Posterior vena cava (tissue), 2 donors: Measurements from ENCODE around the gene DAND5. TPM values are rescaled to one million over a fixed set of nuclear protein-coding genes. Genes with fewer than 3 reads are reported as not detected.

Experiments used
- DNase-seq: peaks from one replicate; pipeline ENCODE4 v3.0.0-alpha.2; 2020; ENCODE audit warnings: low spot score
- intact Hi-C, 2 donors: fragments of 100-400 bp; cut with DNase I; formaldehyde crosslinking; loops; one replicate each; pipeline versions ENCODE4 v1.14.1 to v1.14.2; 2022 to 2023
- total RNA-seq, 2 donors: library from RNA; stranded (reverse); fragmentation: NEBNext Ultra II Directional; extraction: Animal tissue kit (Norgen Biotek cat#: 25700); gene quantifications; one replicate each; pipeline ENCODE4 v1.2.1, GENCODE V29; 2021
- donor health status: DM: yes; HTN: yes; CAD: no.
- donor health status: DM: yes; HTN: yes; CAD: no.

Gene DAND5
- total RNA-seq, 2 donors from 2014 or later = not detected

DNA sequence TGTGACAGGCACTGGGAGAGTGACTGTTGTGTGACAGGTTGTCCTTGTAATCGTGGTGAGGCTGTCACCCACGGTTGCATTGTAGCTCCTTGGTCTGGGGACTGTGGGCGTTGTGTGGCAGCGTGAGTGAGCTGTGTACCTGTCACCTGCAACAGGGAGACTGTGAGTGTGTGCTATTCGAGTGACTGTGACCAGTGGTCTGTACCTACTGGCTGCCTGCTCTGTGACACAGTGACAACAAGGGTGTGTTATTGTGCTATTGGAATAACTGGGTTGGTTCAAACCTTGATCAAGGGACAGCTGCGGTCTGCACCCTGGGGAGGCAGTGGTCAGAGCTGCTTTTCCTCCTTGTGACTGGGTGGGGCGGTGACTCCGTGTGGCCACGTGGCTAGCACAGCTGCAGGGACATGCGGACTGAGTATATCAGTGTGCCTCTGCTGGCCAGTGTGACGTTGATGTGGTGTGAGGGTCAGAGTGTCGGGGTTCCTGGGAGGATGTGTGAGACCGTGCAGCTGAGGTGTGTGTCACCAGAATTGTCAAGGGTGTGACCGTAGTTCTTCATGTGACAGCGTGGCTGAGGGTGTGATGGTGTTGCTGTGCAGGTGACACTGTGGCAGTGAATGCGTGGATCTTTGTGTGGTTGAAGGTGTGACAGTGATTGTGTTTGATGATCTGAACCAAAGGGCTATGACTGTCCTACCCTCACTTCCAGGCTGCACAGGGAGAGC is 15.8 kb downstream of the DAND5 start:
- intact Hi-C loops = loop anchor here in 1 of 2 donors (2.0 kb wide), 1 partner anchor 110 kb away; no protein-coding TSS in a partner anchor
- DNase-seq = peak; percentile 89

DNA sequence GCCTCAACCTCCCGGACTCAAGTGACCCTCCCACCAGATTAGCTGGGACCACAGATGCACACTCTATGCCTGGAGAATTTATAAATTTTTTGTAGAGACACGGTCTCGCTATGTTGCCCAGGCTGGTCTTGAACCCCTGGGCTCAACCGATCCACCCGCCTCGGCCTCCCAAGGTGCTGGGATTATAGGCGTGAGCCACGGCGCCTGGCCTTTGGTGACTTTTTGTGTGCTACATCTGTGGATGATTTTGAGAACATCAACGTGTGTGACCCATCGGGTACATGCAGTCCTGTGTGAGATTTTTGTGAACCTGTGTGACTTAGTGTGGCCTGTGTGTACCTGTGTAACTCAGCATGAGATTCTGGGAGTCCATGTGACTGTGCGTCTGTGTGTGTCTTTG is 17.4 kb downstream of the DAND5 start:
- intact Hi-C loops = no loop called here
- no peak for DNase-seq

DNA sequence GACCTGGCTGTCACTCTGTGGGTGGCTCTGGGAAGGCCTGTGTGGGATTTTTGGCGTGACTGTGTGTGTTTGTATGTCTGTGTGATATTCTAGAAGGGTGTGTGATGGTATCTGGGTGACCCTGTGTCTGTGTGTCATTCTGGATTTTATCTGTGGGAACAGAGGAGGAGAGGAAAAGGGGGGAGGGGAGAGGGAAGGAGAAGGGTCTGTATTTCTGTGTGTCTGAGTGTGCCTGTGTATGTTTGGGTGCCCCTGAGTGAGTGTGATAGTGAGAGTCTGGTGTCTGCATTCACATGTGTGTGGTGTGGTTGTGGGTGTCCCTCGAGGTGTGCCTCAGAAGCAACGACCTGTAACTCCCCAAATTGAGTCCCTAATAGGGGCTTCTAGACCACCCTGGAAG is 17.8 kb downstream of the DAND5 start:
- no peak for DNase-seq
- intact Hi-C loops = no loop called here

DNA sequence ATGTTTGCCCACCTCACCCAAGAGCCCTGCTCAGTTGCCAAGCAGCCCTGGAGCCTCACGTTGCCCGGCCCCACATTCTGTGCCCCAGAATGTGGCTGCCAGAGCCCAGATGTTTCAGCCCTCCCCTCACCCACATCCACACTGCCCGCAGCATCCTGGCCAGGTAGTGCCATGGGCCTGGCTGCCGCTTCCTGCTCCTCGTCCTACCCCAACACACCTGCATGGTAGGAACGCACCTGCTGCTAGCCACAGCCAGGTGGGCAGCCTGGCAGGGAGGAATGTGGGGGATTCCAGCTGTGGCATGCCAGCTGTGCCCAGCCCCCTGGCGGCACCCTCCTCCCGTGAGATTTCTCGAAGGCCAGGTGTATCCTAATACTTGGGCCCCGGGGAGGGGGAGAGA is 18.4 kb downstream of the DAND5 start:
- DNase-seq = no peak
- intact Hi-C loops = no loop called here

DNA sequence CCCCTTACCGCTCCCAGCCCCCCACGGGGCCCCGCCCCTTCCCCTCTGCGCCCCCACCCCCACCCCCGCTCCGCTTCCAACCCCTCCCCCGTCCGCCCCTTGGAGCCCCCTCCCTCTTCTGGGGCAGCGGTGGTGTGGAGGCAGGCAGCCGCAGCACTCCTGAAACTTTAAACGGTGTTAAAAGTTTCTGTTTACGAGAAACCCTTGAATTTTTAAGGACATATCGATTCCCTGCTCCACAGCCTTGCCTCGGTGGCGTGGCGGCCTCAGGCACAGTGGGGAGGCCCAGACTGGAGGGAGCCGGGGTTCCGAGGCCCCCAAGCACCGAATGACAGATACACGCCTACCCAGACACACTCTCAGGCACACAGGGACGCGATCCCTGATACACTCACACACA is 21.1 kb downstream of the DAND5 start:
- intact Hi-C loops = no loop called here
- DNase-seq = no peak

DNA sequence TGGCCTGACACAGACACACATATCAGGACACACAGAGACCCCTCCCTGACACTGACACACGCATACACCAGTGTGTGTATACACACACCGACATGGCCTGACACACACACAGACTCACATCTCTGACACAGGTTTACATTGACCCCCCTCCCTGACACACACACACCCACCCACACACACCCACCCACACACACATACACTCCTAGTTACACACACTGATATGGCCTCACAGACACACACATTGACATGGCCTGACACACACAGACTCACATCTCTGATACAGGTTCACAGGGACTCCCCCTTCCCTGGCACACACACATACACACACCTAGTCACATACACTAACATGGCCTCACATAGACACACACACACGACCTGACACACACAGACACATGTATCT is 21.5 kb downstream of the DAND5 start:
- intact Hi-C loops = no loop called here

DNA sequence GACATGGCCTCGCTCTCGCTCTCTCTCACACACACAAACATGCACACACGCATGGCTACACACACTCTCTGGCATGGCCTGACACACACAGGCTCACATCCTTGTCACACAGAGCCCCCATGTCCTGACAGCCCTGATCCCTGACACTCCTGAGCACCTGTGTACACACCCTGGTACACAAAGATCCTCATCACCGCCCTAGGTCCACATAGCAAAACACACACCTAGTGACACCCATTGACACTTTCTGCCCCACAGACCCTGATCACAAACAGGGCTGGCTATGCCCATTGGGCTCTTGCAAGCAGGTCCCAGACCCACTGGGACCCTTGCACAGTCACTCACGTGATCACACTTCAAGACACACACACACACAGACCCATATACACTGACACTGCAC is 21.9 kb downstream of the DAND5 start:
- intact Hi-C loops = no loop called here
- no peak for DNase-seq

More for the DNA sequence above, 21.5 kb downstream of the DAND5 start:
- DNase-seq = no peak

DNA sequence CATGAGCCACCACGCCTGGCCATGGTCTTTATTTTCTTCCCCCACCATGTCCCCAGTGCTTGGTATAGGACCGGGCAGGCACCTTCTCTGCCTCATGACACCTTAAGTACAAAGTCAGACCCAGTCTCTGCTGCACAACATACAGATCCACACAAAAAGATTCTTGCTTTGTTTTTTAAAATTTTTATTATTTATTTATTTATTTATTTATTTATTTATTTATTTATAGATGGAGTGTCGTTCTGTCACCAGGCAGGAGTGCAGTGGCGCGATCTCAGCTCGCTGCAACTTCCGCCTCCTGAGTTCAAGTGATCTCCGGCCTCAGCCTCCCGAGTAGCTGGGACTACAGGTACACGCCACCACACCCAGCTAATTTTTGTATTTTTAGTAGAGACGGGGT is 23.4 kb downstream of the DAND5 start:
- no peak for DNase-seq
- intact Hi-C loops = no loop called here

DNA sequence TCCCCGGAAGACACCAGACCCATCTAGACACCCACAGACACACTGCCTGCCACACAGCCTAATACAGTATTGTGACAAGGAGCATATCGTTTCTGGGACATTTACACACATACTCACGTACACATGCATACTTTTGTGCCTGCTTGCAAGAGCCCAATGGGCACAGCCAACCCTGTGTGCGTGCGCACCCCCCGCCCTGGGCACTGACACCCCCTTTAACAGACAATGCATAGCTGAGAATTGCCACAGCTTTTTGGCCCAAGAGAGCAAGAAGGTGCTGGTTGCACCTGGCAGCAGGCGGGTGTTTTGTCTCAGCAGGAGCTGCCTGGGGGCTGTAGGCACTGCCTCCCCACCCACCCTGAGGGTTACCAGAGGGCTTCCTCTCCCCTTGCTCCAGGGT is 24.2 kb downstream of the DAND5 start:
- DNase-seq = no peak
- intact Hi-C loops = no loop called here

DNA sequence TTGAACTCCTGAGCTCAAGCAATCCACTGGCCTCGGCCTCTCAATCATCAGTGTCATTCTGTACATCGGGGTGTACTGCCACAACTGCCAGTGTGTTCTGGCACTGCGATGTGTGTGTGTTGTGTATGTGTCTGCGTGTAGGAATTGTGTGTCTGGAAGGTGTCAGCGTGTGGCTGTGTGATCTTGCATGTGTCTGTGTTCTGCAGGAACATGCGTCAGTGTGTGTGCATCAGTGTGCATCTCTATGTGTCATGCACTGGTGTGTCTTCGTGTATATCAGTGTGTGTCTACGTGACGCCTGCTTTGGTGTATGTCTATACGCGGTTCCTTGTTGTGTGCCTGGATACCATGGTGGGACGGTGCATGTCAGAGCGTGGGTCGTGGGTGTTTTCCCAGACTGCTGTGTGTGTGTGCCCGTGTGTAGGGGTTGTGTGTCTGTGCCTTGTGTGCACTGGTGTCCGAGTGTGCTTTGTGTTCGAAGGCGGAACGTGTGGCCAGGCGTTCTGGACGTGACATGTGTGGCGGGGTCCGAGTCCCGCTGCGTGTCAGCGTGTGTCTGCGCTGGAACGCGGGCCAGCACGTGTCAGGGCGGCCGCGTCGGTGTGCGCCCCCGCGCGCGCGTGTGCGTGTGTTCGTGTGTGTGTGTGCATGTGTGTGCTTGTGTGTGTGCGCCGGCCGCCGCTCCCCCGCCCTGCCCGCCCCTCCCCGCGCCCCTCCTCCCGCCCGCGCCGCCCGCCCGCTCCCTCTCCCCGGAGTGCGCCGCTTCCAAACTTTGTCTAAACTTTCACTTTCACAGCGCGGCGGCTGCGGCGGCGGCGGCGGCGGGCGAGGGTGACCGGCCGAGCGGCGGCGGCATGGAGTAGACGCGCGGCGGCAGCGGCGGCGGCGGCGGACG is 25.6 kb downstream of the DAND5 start, which contains the start of gene NFIX:
Gene NFIX (plus strand): TSS at position 775 of the 895 bp plus-strand sequence. CDS start 363 bp downstream, outside the sequence.
- no peak for DNase-seq
- intact Hi-C loops = loop anchor here in 1 of 2 donors (5.0 kb wide), 1 partner anchor 97 kb away; no protein-coding TSS in a partner anchor

DNA sequence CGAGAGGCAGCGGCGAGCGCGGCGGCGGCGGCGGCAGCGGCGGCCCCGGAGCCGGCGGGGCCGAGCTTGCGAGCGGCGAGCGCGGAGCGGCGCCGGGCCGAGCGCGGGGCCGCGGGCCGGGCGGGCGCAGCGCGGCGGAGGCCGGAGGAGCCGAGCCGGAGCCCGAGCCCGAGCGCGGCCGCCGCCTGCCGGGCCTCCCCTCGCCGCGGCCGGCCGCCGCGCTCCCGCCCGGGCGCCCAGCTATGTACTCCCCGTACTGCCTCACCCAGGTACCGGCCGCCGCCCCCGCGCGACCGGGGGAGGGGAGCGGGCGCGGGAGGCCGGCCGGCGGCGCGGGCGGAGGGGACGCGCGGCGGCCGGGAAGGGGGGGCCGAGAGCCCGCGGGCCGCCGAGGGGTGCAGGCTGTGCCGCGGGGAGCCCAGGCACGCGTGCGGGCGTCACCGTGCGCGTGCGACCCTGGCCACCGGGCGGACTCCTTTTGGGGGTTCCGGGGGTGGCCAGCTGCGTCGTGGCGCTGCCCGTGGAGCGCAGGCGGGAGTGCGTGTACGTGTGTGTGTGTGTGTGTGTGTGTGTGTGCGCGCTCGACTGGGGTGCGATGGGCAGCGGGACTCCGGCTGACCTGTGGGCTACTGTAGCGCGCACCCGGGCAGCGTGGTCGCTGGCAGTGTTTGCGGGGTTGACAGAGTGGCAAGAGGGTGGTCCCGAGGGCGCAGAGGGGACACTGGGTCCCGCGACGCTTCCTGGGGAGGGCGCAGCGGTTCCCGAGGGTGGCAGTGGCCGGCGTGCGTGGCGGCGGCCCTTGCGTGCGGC is 26.4 kb downstream of the DAND5 start:
- intact Hi-C loops = loop anchor here in 1 of 2 donors (5.0 kb wide), 1 partner anchor 96 kb away; no protein-coding TSS in a partner anchor
- DNase-seq = no peak

DNA sequence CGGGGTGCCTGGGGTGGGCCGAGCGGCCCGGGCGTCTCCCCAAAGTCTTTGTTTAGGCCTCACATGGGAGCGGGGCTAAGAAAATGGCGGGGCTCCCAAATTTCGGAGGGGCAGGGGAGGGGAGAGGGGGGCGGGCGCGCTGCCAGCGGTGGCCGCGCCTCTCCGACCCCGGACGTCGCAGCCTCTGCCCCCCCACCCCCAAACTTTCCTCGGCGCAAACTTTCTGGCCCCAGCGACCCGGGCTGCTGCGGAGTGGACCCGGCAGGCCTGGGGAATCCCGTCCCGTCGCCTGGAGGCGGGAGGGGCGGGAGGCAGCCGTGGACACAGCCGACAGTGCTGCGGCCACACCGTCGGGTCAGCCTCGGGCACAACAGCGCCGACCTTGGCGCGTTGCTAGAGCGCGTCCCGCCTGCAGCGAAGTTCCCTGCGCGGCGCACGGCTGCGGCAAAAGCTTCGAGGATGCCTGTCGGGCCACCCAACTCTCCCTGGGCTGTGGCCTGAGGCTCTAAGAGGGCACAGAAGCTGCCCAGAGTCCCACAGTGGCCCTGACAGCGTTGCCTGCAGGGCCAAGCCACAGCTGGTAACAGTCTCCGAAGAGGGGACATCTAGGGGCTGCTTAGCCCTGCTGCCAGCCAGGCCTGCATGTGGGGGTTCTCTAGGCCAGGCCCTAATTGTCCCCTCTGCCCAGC is 27.2 kb downstream of the DAND5 start:
- DNase-seq = no peak
- intact Hi-C loops = loop anchor here in 1 of 2 donors (5.0 kb wide), 1 partner anchor 96 kb away; no protein-coding TSS in a partner anchor

DNA sequence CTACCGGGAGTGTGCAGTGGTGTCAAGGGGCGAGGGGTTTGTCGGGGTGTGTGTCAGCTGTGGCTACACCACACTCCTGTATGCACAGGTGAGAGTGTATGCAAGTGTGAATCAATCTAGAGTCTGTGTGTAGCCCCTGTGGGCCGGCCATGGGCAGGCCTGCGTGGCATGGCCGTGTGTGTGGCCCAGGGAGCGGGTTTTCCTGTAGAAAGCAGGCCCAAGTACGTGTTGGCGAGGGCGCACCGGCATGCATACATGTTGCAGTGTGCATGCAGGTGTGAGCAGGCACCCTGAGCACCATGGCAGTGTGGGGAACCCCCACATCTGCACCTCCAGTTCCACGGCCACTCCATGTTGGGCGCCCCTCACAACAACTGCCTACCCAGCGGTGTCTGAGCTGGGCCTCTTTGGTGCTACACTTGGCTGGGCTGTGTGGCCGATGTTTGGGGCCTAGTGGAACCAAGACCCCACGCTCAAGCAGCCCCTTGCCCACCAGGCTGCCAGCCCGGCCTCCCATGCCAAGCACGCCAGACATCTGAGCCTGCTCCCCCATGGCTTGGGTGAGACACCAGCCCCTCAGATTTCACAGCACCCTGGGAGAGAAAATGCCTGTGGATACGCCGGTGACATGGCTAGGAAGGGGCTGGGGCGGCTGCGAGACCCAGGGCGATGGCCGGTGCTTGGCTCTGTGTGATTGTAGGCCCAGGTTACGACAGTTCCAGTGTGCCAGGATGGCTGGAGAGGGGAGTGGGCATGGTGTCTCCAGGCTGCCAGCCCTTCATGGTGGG is 28.0 kb downstream of the DAND5 start:
- intact Hi-C loops = loop anchor here in 1 of 2 donors (5.0 kb wide), 1 partner anchor 95 kb away; no protein-coding TSS in a partner anchor
- no peak for DNase-seq

DNA sequence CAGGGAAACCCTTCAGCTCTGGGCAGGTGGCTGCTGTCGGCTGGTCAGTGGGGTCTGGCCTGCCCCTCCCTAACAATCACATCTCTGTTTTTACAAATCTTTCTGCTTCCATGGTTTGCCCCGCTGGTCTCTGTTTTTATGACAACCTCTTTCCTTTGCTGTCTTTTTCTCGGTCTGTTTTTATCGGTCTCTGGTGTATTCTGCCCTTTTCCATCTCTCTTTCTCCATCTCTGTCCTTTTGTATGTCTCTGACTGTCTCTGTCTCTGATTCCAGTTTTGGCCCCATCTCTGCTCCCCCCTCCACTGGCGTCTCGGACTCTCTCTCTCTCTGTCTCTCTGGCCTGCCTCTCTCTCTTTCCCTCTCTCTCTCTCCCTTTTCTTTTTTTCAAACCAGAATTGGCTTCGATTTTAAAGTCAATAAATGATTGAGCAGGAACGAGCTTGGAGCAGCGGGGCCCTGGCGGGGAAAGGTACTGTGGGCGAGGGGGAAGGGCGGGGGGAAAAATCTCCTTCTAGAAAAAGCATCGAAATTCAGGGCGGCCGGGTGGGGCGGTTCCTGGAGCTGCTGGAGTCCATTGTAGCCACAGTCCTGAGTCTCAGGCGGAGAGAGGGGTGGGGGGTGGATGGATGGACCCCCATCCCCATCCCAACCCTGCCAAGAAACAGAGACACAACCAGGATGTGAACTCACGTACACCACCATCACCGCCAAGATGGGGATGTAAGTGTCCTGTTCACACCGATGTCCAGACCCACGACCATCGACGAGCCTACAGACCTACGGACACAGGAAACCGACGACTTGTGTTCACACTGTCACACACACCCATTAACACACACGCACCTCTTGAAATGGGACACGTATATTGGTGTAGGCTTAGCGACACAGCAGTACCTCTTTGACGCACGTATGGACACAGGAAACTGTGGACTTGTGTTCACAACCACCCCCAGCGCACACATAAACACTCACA is 28.9 kb downstream of the DAND5 start:
- no peak for DNase-seq
- intact Hi-C loops = loop anchor here in 1 of 2 donors (5.0 kb wide), 1 partner anchor 94 kb away; no protein-coding TSS in a partner anchor

DNA sequence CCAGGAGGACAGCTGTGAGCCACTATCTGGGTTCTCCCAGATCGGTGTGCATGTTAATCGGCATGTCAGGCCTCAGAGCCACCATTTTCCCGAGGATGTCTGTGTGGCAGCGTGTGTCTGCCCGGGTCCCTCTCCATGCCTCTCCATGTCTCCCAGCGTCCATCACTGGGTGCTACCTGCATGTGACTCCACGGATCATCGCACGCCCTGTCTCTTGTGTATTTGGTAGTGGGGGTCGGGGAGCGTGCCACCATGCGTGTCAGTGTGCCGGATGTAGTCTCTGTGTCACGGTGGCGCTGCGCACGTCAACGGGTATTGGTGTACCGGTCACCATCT is 31.8 kb downstream of the DAND5 start:
- no peak for DNase-seq
- intact Hi-C loops = no loop called here

DNA sequence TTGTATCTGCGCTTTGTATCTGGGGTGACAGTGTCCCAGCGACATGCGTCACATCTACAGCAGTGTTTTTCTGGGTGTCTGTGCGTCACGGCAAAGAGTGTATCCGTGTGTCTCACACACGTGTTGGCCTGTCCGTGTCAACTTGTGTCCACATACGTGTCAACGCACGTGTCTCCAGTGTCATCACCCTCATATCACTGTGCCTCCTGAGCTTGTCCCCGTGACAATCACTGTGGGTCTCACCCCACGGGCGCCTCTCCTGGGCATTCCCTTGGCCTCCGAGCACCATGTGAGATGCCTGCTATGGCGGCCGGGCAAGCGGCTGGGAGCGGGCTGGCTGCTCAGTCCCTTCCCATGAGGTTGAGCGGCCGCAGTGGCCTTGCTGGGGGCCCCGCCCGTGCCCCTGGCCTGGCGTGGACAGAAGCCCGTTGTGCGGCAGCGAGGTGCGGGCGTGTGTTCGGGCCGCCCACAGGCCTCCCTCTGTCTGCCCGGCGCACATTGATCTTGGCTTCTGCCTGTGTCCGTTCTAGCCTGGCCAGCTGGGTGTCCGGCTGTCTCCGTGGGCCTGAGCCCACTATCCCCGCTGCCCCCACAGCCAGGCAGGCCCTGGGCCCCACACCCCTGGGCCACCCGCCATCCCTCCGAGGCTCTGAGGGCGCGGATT is 32.3 kb downstream of the DAND5 start:
- DNase-seq = no peak
- intact Hi-C loops = no loop called here
